ENCODE results near the gene PFKM.

DNA sequence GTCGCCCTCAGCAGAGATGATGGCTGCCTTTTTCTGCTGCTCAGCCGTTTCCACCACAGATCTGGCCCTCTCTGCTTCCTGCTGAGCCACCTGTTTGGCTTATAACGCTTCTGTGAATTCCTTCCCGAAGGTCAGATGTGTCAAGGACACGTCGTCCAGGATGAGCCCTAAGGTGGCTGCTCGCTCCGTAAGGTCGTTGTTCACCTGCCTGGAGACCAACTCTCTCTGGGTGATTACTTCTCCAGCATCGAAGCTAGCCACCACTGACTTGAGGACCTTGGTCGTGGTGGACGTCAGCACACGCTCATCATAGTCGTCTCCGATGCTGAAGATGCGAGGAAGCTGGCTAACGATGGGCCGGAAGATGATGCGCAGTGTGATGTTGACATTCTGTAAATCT, 49.8 kb downstream of the PFKM start:
- TF ChIP-seq, protein P1, sequence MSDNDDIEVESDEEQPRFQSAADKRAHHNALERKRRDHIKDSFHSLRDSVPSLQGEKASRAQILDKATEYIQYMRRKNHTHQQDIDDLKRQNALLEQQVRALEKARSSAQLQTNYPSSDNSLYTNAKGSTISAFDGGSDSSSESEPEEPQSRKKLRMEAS (IDR thresholded peaks at IDR 0.05) = no peak
- TF ChIP-seq YY1 (IDR thresholded peaks at IDR 0.05) (no peak), TAF1 (conservative IDR thresholded peaks at IDR 0.05) (no peak)
